A673 (cell line): ENCODE results near the gene MRPS10. TPM values are rescaled to one million over a fixed set of nuclear protein-coding genes. Genes with fewer than 3 reads are reported as not detected.

Experiments
- BruUV-seq: library from RNA; stranded (reverse); fragments of 400-500 nt; replicated peaks from 2 replicates; lab custom pipeline; 2021; lab: Mats Ljungman, UMichigan
- CTCF ChIA-PET: fragments of 300-600 bp; sonication (Branson Sonifier 250); formaldehyde crosslinking; loops from one replicate; lab custom pipeline; 2022; ENCODE audit warnings: antibody characterized with exemption; lab: Charles Lee
- POLR2A ChIA-PET: fragments of 300-600 bp; sonication (Branson Sonifier 250); formaldehyde crosslinking; loops from one replicate; lab custom pipeline; 2022; ENCODE audit warnings: antibody characterized with exemption; ENCODE audit not compliant: low non-redundant PET; lab: Charles Lee
- DNase-seq: peaks from one replicate; pipeline ENCODE4 v3.0.0-alpha.2; 2015; ENCODE audit warnings: low spot score
- H3K27ac ChIP-seq: fragments of 200-600 bp; sonication (generic); 2 replicates; pipeline ENCODE4 v1.5.1; 2016; ENCODE audit warnings: mixed run types, low read depth, mild to moderate bottlenecking, mixed read lengths, antibody characterized with exemption, low read length; ENCODE audit not compliant: poor library complexity, severe bottlenecking
- H3K27me3 ChIP-seq: fragments of 200-600 bp; sonication (generic); replicated peaks from 2 replicates; pipeline ENCODE4 v1.6.1; 2017; ENCODE audit warnings: mixed run types, low read depth, mild to moderate bottlenecking, mixed read lengths, antibody characterized with exemption, low read length; ENCODE audit not compliant: insufficient read depth, poor library complexity
- H3K36me3 ChIP-seq: fragments of 200-600 bp; sonication (generic); 2 replicates; pipeline ENCODE4 v1.6.1; 2016; ENCODE audit warnings: mixed run types, mild to moderate bottlenecking, mixed read lengths, antibody characterized with exemption, low read length; ENCODE audit not compliant: insufficient read depth, poor library complexity, severe bottlenecking
- H3K4me1 ChIP-seq: fragments of 200-600 bp; sonication (generic); 2 replicates; pipeline ENCODE4 v1.6.1; 2017; ENCODE audit warnings: mixed run types, mild to moderate bottlenecking, mixed read lengths, antibody characterized with exemption, low read length; ENCODE audit not compliant: insufficient read depth, poor library complexity, severe bottlenecking
- H3K4me3 ChIP-seq: fragments of 200-600 bp; sonication (generic); 2 replicates; pipeline ENCODE4 v1.5.1; 2016; ENCODE audit warnings: low read depth, mixed run types, mild to moderate bottlenecking, mixed read lengths, low read length; ENCODE audit not compliant: poor library complexity, severe bottlenecking
- H3K9me3 ChIP-seq: fragments of 200-600 bp; sonication (generic); 2 replicates; pipeline ENCODE4 v1.6.1; 2016; ENCODE audit warnings: mixed run types, low read depth, mild to moderate bottlenecking, mixed read lengths, antibody characterized with exemption, low read length; ENCODE audit not compliant: poor library complexity, severe bottlenecking
- CTCF ChIP-seq: fragments of 300-800, 200-600 bp; sonication (generic); conservative IDR thresholded peaks from 2 replicates; pipeline ENCODE4 v1.5.1; 2017; ENCODE audit warnings: low read depth, mild to moderate bottlenecking, antibody characterized with exemption, low read length, moderate library complexity, mixed read lengths
- EZH2 ChIP-seq: fragments of 200-600 bp; sonication (generic); IDR thresholded peaks from 2 replicates; pipeline ENCODE4 v1.6.1; 2017; ENCODE audit warnings: borderline replicate concordance, low read depth, mild to moderate bottlenecking, mixed read lengths, antibody characterized with exemption, low read length; ENCODE audit not compliant: poor library complexity, severe bottlenecking
- intact Hi-C: fragments of 100-400 bp; cut with micrococcal nuclease; formaldehyde crosslinking; loops from one replicate; pipeline ENCODE4 v1.10.0; 2022; ENCODE audit not compliant: unreplicated experiment
- total RNA-seq: library from RNA; stranded (reverse); gene quantifications from 2 replicates; pipeline ENCODE4 v1.2.3, GENCODE V29; 2021

MRPS10 gene
- total RNA-seq, 1 experiment from 2014 or later: 52.0 TPM

- ChIA-PET CTCF (no interaction called here), POLR2A (no interaction called here)
- intact Hi-C loops: no loop called here
- H3K27me3 ChIP-seq: no peaks in the 10 kb centered on the region
- H3K9me3 ChIP-seq: no peaks in the 10 kb centered on the region
- TF ChIP-seq CTCF: no peak
- TF ChIP-seq EZH2: no peak
- no peaks in the 10 kb centered on the region for H3K4me1 ChIP-seq
- DNase-seq: no peak
- no TSS peak for BruUV-seq
- H3K4me3 ChIP-seq: no peak overlapping the region
- H3K27ac ChIP-seq: no peak overlapping the region
- no peaks in the 10 kb centered on the region for H3K36me3 ChIP-seq
Measured at GRCh38 chr6:42176981-42177380, 40.7 kb downstream of the MRPS10 start.

- H3K9me3 ChIP-seq: no peaks in the 10 kb centered on the region
- no peak overlapping the region for H3K4me3 ChIP-seq
- no peaks in the 10 kb centered on the region for H3K36me3 ChIP-seq
- BruUV-seq: no TSS peak
- POLR2A ChIA-PET: no interaction called here
- no peaks in the 10 kb centered on the region for H3K27me3 ChIP-seq
- H3K4me1 ChIP-seq: no peaks in the 10 kb centered on the region
- intact Hi-C loops: no loop called here
- CTCF ChIA-PET: no interaction called here
- no peak overlapping the region for H3K27ac ChIP-seq
- no peak for TF ChIP-seq EZH2
- peak; percentile 47 for TF ChIP-seq CTCF
- no peak for DNase-seq
Measured at GRCh38 chr6:42175860-42176259, 41.8 kb downstream of the MRPS10 start.

- Histone ChIP-seq H3K36me3 (no peaks in the 10 kb centered on the region), H3K27me3 (no peaks in the 10 kb centered on the region), H3K4me3 (no peak within 1 kb of the TSS), H3K9me3 (no peaks in the 10 kb centered on the region), H3K4me1 (no peaks in the 10 kb centered on the region), H3K27ac (no peak within 1 kb of the TSS)
- TF ChIP-seq CTCF: no peak
- CTCF ChIA-PET: no interaction called here
- BruUV-seq: no TSS peak
- POLR2A ChIA-PET: no interaction called here
- intact Hi-C loops: no loop called here
- DNase-seq: no peak
Measured at GRCh38 chr6:42173101-42173500, 44.6 kb downstream of the MRPS10 start, which contains the start of gene GUCA1A. TSS of gene GUCA1A (plus strand) at chr6:42173364. CDS start at chr6:42173614, 250 bp downstream.
